Fibroblast of the aortic adventitia (primary cell): ENCODE measurements around the gene TXNRD2. TPM values are rescaled to one million over a fixed set of nuclear protein-coding genes. Genes with fewer than 3 reads are reported as not detected.

Experiments used
- DNase-seq: peaks from one replicate; pipeline ENCODE4 v3.0.0-alpha.2; 2010; ENCODE audit warnings: low read depth
- H3K4me3 ChIP-seq: 2 replicates; pipeline ENCODE4 v1.5.1; 2011; ENCODE audit warnings: low read depth, mild to moderate bottlenecking, control low read depth, low read length, moderate library complexity
- total RNA-seq: library from RNA; depleted of rRNA; stranded (reverse); fragments of >200 nt; gene quantifications from 2 replicates; pipeline ENCODE4 v1.2.3, GENCODE V29; 2012; ENCODE audit warnings: low replicate concordance
- TF ChIP-seq, protein P1 (sequence below): IDR thresholded peaks from 2 replicates; pipeline ENCODE4 v1.5.1; 2011; ENCODE audit warnings: mild to moderate bottlenecking, low read length, control low read depth, inconsistent platforms; ENCODE audit not compliant: insufficient read depth

TXNRD2 gene
- total RNA-seq, 1 donor, result 16.4 TPM

DNA sequence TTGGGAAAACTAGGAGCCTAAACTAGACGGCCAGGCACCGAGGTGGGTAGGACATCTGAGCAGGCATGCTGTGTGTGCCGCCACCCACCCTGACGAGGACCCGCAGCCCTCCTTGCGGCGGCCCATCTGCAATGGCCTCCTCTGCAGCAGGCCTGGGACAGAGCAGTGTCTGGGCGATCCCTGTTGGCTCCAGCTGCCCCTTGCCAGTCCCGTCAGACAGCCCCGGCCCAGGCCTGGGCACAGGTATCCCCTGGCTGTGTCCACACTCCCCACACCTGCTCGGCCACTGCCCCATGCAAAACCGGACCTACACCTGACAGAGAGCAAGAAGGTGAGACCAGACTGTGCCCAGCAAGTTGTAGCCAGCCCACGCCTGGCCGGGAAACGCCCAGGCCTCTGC is 48.3 kb downstream of the TXNRD2 start:
- H3K4me3 ChIP-seq, result no peak overlapping the region
- TF ChIP-seq, protein P1, sequence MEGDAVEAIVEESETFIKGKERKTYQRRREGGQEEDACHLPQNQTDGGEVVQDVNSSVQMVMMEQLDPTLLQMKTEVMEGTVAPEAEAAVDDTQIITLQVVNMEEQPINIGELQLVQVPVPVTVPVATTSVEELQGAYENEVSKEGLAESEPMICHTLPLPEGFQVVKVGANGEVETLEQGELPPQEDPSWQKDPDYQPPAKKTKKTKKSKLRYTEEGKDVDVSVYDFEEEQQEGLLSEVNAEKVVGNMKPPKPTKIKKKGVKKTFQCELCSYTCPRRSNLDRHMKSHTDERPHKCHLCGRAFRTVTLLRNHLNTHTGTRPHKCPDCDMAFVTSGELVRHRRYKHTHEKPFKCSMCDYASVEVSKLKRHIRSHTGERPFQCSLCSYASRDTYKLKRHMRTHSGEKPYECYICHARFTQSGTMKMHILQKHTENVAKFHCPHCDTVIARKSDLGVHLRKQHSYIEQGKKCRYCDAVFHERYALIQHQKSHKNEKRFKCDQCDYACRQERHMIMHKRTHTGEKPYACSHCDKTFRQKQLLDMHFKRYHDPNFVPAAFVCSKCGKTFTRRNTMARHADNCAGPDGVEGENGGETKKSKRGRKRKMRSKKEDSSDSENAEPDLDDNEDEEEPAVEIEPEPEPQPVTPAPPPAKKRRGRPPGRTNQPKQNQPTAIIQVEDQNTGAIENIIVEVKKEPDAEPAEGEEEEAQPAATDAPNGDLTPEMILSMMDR, result no peak
- DNase-seq, result no peak

DNA sequence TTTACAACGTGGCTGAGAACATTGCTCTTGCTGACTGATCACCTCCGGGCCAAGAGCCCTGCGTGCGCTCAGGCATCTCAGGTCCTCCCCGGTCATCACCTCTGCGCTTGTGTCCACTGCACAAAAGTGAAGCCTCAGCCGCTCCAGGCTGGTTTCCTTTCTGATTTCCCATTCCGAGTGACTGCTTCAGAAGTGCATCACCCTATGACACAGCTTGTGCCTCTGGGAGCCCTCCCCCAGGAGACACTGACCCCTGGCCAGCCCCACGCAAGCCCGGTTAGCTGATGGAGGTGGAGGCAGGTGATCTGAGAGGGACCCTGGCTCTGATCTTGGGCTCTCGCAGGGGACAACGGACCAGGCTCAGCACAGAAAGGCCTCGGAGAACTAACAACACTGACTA is 48.7 kb downstream of the TXNRD2 start:
- DNase-seq, result no peak
- TF ChIP-seq, protein P1, result no peak
- H3K4me3 ChIP-seq, result no peak overlapping the region

DNA sequence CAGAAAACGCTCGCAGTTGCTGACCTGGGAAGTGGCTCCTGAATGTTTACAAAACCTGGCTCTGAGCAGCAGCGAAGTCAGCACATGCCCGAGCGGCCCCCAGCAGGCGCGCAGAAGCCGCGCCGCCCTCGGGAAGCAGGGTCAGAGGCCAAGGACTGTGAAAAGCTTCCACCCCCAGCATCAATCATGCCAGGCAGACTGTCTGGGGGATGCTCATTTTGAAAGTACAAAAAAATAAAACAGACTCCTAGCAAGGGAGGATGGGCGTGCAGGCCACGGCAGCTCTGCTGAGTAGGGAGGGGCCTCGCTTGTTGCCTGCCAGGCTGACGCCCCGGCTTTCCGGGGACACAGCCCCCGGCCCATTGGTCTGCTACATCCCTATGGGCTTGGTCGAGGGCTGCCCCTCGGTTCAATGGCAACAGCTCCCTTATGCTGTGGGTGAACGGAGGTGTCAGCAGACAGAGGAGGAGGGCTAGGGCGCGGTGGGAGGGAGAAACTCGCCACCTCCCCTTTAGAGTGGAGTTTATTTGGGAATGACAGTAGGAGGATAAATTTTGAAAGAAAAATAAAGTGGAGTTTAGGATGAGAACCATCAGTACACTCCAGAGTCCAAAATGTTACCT is 49.2 kb downstream of the TXNRD2 start:
- TF ChIP-seq, protein P1, result no peak
- DNase-seq, result no peak
- H3K4me3 ChIP-seq, result no peak overlapping the region

DNA sequence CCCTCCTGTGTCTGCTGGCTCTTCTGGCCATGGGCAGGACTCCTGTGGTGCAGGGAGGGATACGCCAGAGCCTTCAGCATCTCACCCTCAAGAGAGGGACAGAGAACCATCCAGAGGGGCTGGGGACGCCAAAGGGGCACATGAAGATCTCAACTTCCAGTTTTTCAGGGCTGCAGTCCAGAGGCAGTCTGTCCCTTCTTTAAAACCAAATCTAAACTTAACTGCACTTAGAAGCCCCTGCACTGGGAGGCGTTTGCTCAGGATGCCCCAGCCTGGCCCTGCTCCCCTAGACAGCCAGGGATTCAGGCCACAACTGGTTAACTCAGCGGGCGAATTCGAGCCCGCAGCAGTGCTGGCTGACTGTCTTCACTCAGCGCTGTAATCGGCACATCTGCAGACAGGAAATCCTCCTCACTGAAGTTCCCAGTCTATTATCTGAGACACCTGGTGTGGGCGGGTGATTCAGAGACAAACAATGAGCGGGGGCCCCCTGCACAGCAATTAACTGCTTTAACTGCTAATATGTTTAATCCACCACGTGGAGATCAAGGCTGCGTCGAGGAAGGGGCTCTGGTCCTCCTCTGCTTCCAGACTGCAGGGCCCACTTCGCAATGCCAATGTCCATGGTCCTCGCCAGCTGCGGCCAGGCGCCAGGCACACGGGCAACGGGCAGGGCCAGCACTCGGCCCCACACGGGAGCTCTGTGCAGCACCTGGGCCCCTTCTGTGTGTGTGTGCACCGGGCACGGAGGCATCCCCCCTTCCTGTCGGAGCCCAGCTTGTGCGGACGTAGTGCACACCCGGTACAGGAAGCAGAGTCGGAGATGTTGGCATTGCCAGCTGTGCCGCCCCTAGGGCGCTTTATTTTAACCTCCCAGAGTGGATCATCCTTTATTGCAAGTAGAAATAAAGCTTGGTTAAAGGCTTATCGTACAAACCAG is 50.0 kb downstream of the TXNRD2 start:
- peak; percentile 52 for DNase-seq
- TF ChIP-seq, protein P1, result no peak
- H3K4me3 ChIP-seq, result no peak overlapping the region

DNA sequence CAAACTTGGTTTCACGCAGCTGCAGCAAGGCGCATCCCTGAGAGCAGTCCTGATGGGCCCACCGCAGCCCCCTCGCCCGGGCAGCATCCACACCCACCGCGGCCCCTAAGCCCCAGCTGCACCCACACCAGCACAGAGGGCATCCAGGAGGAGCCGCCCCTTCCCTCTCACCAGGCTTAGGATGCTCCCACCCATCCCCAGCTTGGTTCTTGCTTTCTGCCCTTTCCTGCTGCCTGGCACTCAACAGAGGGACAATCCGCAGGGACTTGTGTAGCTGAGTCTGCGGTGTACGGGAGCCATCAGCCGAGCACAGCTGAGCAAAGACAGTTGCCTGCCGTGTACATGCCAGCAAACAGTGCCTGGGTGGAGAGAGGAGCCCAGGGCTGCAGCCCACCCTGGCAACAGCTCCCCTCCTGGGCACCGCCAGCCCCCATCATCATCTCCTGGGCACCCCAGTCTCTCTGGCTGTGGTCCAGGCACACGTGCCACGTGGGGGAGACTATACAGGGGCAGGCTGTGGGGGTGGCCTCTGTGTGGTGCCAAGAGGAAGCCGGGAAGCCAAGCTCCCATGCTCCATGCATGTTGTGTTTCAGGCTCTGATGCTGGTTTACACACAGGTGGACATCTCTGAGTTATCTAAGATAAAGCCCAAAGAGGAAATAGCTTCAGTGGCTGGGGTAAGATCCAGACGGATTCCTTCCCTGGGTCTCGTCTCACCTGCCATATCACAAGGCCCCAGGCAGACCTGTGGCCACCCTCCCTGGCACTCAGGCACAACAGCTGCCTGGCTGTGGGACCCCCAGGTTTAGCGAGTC is 50.9 kb downstream of the TXNRD2 start:
- TF ChIP-seq, protein P1, result no peak
- DNase-seq, result no peak
- no peak overlapping the region for H3K4me3 ChIP-seq

DNA sequence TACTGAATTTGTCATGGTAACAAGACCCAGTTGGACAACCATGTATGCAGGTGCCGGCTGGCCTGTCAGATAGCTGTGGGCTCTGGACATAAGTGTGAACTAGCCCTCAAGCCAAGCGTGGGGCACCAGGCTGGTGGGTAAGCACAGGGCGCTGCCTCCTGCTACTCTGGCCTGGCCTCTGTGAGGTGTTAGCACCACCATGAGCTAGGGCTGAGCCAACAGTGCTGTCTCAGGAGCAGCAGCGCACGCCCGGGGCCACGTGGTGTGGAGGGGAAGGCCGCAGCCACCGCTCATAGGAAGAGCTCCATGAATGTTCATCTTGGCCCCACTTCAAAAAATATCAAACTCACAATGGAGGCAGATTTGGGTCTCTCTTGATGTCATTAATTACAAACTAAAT is 51.7 kb downstream of the TXNRD2 start:
- TF ChIP-seq, protein P1, result no peak
- no peak for DNase-seq
- H3K4me3 ChIP-seq, result no peak overlapping the region
